Smooth muscle cell (in vitro differentiated cells): Measurements from ENCODE around the gene C19orf81. TPM values are rescaled to one million over a fixed set of nuclear protein-coding genes. Genes with fewer than 3 reads are reported as not detected.
A peak's percentile ranks its signal among the peaks of the same experiment; 100 is the strongest.

Source experiments
- DNase-seq: peaks from one replicate; lab custom pipeline; 2025; ENCODE audit not compliant: unreplicated experiment; lab: John Stamatoyannopoulos, UW
- H2AFZ ChIP-seq: fragments of 200-600 bp; sonication (generic); 2 replicates; pipeline ENCODE4 v1.6.0; 2016; ENCODE audit warnings: antibody characterized with exemption, low read depth, mild to moderate bottlenecking
- H3F3A ChIP-seq: fragments of 200-600 bp; sonication (generic); 2 replicates; pipeline ENCODE4 v1.6.0; 2017; ENCODE audit warnings: antibody characterized with exemption, low read depth
- H3K27ac ChIP-seq: fragments of 200-600 bp; sonication (generic); 2 replicates; pipeline ENCODE4 v1.5.1; 2016; ENCODE audit warnings: low read depth, mild to moderate bottlenecking
- H3K27me3 ChIP-seq: fragments of 200-600 bp; sonication (generic); 2 replicates; pipeline ENCODE4 v1.6.1; 2016; ENCODE audit warnings: low read depth, mild to moderate bottlenecking
- H3K36me3 ChIP-seq: fragments of 200-600 bp; sonication (generic); 2 replicates; pipeline ENCODE4 v1.5.1; 2016; ENCODE audit warnings: low read depth
- H3K4me1 ChIP-seq: fragments of 200-600 bp; sonication (generic); 2 replicates; pipeline ENCODE4 v1.5.1; 2016; ENCODE audit warnings: low read depth
- H3K4me2 ChIP-seq: fragments of 200-600 bp; sonication (generic); 2 replicates; pipeline ENCODE4 v1.6.0; 2016; ENCODE audit warnings: mild to moderate bottlenecking
- H3K4me3 ChIP-seq: fragments of 200-600 bp; sonication (generic); 2 replicates; pipeline ENCODE4 v1.5.1; 2016; ENCODE audit warnings: mild to moderate bottlenecking
- H3K79me2 ChIP-seq: fragments of 200-600 bp; sonication (generic); 2 replicates; pipeline ENCODE4 v1.6.0; 2016; ENCODE audit warnings: low read depth, mild to moderate bottlenecking
- H3K9ac ChIP-seq: fragments of 200-600 bp; sonication (generic); 2 replicates; pipeline ENCODE4 v1.6.0; 2016; ENCODE audit warnings: low read depth
- H3K9me3 ChIP-seq: fragments of 200-600 bp; sonication (generic); replicated peaks from 2 replicates; pipeline ENCODE4 v1.5.1; 2016; ENCODE audit warnings: low read depth
- H4K20me1 ChIP-seq: fragments of 200-600 bp; sonication (generic); 2 replicates; pipeline ENCODE4 v1.6.0; 2016; ENCODE audit warnings: low read depth
- CTCF ChIP-seq: fragments of 200-600 bp; sonication (generic); IDR thresholded peaks from 2 replicates; pipeline ENCODE4 v1.5.1; 2017; ENCODE audit warnings: borderline replicate concordance, mild to moderate bottlenecking, antibody characterized with exemption; ENCODE audit not compliant: insufficient read depth, poor library complexity, severe bottlenecking
- WGBS: methylation state at CpG from one replicate; pipeline ENCODE4 v1.1.7; 2016; ENCODE audit warnings: low lambda C conversion rate; 5-methylcytosine and 5-hydroxymethylcytosine counted together
- polyA plus RNA-seq: library from polyadenylated mRNA; unstranded; fragments of >200 nt; fragmentation: Nextera tagmentation; extraction: Ambion mirVana; gene quantifications from 2 replicates; pipeline ENCODE4 v1.2.1, GENCODE V29; 2016
- total RNA-seq: library from RNA; depleted of rRNA; stranded (reverse); fragments of >200 nt; gene quantifications from 2 replicates; pipeline ENCODE4 v1.2.3, GENCODE V29; 2014

The C19orf81 gene
- total and polyA plus RNA-seq, 2 experiments from 2014 or later, result 1.7 to 13.5 TPM

GRCh38 chr19:50661766-50662650 is 12.8 kb downstream of the C19orf81 start:
- H3K9ac ChIP-seq, result no peak overlapping the region
- no peaks in the 10 kb centered on the region for H3K4me1 ChIP-seq
- no peaks in the 10 kb centered on the region for H3K36me3 ChIP-seq
- TF ChIP-seq CTCF, result no peak
- H4K20me1 ChIP-seq, result no peaks in the 10 kb centered on the region
- no peak for DNase-seq
- peaks cover 11% of the 10 kb centered on the region for H3K27me3 ChIP-seq
- 91% methylated on average over 49 of the region's 49 CpGs for WGBS
- H2AFZ ChIP-seq, result no peak overlapping the region
- H3K9me3 ChIP-seq, result no peaks in the 10 kb centered on the region
- H3K4me2 ChIP-seq, result no peak overlapping the region
- no peak overlapping the region for H3K27ac ChIP-seq
- H3K79me2 ChIP-seq, result no peaks in the 10 kb centered on the region
- no peaks in the 10 kb centered on the region for H3F3A ChIP-seq
- H3K4me3 ChIP-seq, result no peak overlapping the region

GRCh38 chr19:50662651-50663481 is 13.6 kb downstream of the C19orf81 start:
- H2AFZ ChIP-seq, result no peak overlapping the region
- no peaks in the 10 kb centered on the region for H3F3A ChIP-seq
- no peaks in the 10 kb centered on the region for H3K36me3 ChIP-seq
- H3K4me2 ChIP-seq, result no peak overlapping the region
- no peak overlapping the region for H3K4me3 ChIP-seq
- DNase-seq, result no peak
- no peak overlapping the region for H3K9ac ChIP-seq
- 73% methylated on average over 16 of the region's 16 CpGs for WGBS
- no peak for TF ChIP-seq CTCF
- H3K79me2 ChIP-seq, result no peaks in the 10 kb centered on the region
- H3K27me3 ChIP-seq, result peaks cover 19% of the 10 kb centered on the region
- H3K9me3 ChIP-seq, result no peaks in the 10 kb centered on the region
- H4K20me1 ChIP-seq, result no peaks in the 10 kb centered on the region
- no peaks in the 10 kb centered on the region for H3K4me1 ChIP-seq
- no peak overlapping the region for H3K27ac ChIP-seq

GRCh38 chr19:50663482-50663790 is 14.2 kb downstream of the C19orf81 start:
- H3F3A ChIP-seq, result no peaks in the 10 kb centered on the region
- no peak overlapping the region for H3K27ac ChIP-seq
- no peaks in the 10 kb centered on the region for H4K20me1 ChIP-seq
- TF ChIP-seq CTCF, result peak; percentile 10
- H3K9ac ChIP-seq, result no peak overlapping the region
- no peak overlapping the region for H2AFZ ChIP-seq
- no peak overlapping the region for H3K4me3 ChIP-seq
- H3K4me2 ChIP-seq, result no peak overlapping the region
- H3K36me3 ChIP-seq, result no peaks in the 10 kb centered on the region
- H3K4me1 ChIP-seq, result no peaks in the 10 kb centered on the region
- no peaks in the 10 kb centered on the region for H3K79me2 ChIP-seq
- WGBS, result 95% methylated on average over 1 of the region's 1 CpG
- no peak for DNase-seq
- H3K9me3 ChIP-seq, result no peaks in the 10 kb centered on the region
- H3K27me3 ChIP-seq, result peaks cover 25% of the 10 kb centered on the region
